ENCODE results near the gene LUZP1.
A peak's percentile ranks its signal among the peaks of the same experiment; 100 is the strongest.

LUZP1 gene

DNA sequence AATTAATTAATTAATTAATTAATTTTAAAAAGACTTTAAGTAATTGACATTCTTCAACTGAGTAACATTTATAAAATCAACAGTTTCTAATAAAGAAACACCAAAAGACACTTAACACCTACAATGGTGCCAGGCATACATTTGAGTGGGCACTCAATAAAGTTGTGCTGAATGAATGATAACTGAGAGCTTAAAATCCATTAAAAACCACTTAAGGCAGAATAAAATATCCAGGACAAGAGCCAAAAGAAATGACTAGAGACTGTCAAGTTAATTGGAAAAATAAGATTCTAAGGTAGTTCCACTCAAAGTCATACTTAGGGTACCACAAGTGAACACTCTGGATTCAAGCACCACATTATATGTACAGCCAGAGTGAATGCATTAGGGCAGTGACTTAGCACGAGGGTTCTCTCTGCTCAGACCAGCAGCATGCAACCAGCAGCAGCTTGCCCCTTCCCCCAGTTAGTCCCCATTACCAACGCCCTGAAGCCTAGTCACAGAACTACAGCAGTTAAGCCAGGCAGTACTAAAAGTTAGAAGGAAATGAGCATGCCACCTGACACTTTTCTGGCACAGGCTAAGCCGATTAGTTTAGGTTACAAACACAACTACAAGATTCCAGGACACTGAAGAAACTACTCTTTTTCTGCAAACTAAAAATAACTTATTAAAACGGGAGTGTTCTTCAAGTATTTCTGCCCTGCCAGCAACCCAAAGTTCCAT lies 46.5 kb downstream of the LUZP1 start:
- H3K4me3 ChIP-seq (ENCODE audit: low read depth, low read length): no peak overlapping the region
- peak; percentile 59 for DNase-seq (ENCODE audit: low read depth, low spot score)
- TF ChIP-seq, protein P1, sequence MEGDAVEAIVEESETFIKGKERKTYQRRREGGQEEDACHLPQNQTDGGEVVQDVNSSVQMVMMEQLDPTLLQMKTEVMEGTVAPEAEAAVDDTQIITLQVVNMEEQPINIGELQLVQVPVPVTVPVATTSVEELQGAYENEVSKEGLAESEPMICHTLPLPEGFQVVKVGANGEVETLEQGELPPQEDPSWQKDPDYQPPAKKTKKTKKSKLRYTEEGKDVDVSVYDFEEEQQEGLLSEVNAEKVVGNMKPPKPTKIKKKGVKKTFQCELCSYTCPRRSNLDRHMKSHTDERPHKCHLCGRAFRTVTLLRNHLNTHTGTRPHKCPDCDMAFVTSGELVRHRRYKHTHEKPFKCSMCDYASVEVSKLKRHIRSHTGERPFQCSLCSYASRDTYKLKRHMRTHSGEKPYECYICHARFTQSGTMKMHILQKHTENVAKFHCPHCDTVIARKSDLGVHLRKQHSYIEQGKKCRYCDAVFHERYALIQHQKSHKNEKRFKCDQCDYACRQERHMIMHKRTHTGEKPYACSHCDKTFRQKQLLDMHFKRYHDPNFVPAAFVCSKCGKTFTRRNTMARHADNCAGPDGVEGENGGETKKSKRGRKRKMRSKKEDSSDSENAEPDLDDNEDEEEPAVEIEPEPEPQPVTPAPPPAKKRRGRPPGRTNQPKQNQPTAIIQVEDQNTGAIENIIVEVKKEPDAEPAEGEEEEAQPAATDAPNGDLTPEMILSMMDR (IDR thresholded peaks at IDR 0.05; ENCODE audit: low read depth, low read length): no peak
- in situ Hi-C loops (cut with HindIII; ENCODE audit: low sequenced_read_pairs): no loop called here

- in situ Hi-C loops (cut with HindIII; ENCODE audit: low sequenced_read_pairs): no loop called here
- H3K4me3 ChIP-seq (ENCODE audit: low read depth, low read length): no peak overlapping the region
- TF ChIP-seq, protein P1 (IDR thresholded peaks at IDR 0.05; ENCODE audit: low read depth, low read length): no peak
- no peak for DNase-seq (ENCODE audit: low read depth, low spot score)
Measured at GRCh38 chr1:23120383-23120782, 48.3 kb downstream of the LUZP1 start.

DNA sequence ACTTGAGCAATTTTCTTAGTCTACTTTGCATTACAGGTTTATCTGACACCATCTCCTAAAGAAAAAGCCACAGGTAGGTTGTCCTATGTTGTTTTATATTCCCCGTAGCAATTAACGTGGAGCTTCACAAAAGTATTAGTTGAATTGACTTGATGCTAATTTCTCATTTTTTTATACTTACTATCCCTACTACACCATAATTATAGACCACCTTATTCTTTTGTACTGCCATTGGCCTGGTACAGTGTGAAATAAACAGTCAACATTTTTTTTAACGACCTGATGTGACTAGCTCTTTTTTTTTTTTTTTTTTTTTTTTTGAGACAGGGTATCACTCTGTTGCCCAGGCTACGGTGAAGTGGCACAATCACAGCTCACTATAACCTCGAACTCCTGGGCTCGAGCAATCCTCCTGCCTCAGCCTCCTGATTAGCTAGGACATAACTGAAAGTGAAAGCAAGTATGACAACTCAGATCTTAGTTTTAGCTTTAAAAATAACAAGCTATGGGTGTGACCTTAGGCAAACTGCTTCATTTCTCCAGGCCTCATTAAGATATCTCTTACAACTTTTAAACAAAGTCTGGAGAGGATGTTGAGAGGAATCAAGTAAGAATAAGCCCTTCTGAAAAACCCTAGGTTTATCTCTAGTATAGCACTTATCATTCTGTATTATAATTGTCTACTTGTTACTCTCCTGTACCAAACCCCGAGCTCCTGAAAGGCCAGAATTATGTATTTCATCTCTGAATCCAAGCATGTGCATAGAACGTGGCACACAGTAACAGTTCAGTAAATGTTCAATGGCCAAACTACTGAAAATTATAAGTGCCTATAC lies 49.5 kb downstream of the LUZP1 start:
- TF ChIP-seq, protein P1 (IDR thresholded peaks at IDR 0.05; ENCODE audit: low read depth, low read length): no peak
- peak; percentile 39 for DNase-seq (ENCODE audit: low read depth, low spot score)
- in situ Hi-C loops (cut with HindIII; ENCODE audit: low sequenced_read_pairs): no loop called here
- no peak overlapping the region for H3K4me3 ChIP-seq (ENCODE audit: low read depth, low read length)

- H3K4me3 ChIP-seq (ENCODE audit: low read depth, low read length): no peak overlapping the region
- TF ChIP-seq, protein P1 (IDR thresholded peaks at IDR 0.05; ENCODE audit: low read depth, low read length): no peak
- in situ Hi-C loops (cut with HindIII; ENCODE audit: low sequenced_read_pairs): no loop called here
- no peak for DNase-seq (ENCODE audit: low read depth, low spot score)
Measured at GRCh38 chr1:23118407-23118806, 50.2 kb downstream of the LUZP1 start.

- no peak overlapping the region for H3K4me3 ChIP-seq (ENCODE audit: low read depth, low read length)
- TF ChIP-seq, protein P1 (IDR thresholded peaks at IDR 0.05; ENCODE audit: low read depth, low read length): no peak
- in situ Hi-C loops (cut with HindIII; ENCODE audit: low sequenced_read_pairs): no loop called here
- no peak for DNase-seq (ENCODE audit: low read depth, low spot score)
Measured at GRCh38 chr1:23116921-23117699, 51.5 kb downstream of the LUZP1 start.

DNA sequence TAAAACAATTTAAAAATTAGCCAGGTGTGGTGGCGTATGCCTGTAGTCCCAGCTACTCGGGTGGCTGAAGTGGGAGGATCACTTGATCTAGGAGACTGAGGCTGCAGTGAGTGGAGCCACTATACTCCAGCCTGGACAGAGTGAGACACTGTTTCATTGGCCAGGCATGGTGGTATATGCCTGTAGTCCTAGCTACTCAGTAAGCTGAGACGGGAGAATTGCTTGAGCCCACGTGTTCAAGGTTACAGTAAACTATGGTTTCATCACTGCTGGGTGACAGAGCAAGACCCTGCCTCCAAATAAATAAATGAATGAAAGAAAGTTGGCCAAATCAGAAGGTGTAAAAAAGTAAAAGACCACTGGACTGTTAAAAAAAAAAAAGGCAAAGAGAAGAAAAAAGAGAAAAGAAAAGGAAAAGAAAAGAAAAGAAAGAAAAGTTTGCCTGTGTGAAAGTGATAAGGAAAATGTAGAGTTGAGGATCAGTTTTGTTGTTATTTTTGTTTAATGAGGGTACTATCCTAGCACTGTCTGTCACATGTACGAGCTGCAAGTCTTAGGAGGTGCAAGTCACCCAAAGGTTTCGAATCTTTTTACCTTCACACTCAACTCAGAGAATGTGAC lies 52.3 kb downstream of the LUZP1 start:
- TF ChIP-seq, protein P1 (IDR thresholded peaks at IDR 0.05; ENCODE audit: low read depth, low read length): no peak
- H3K4me3 ChIP-seq (ENCODE audit: low read depth, low read length): no peak overlapping the region
- DNase-seq (ENCODE audit: low read depth, low spot score): no peak
- in situ Hi-C loops (cut with HindIII; ENCODE audit: low sequenced_read_pairs): no loop called here

All from astrocyte of the spinal cord (primary cell).